Ammon's horn (tissue), 1 donor: ENCODE results near the gene TMEM120B.

ENCODE experiments used
- DNase-seq: peaks from one replicate; pipeline ENCODE4 v3.0.0-alpha.2; 2016; ENCODE audit warnings: low spot score

The TMEM120B gene

DNA sequence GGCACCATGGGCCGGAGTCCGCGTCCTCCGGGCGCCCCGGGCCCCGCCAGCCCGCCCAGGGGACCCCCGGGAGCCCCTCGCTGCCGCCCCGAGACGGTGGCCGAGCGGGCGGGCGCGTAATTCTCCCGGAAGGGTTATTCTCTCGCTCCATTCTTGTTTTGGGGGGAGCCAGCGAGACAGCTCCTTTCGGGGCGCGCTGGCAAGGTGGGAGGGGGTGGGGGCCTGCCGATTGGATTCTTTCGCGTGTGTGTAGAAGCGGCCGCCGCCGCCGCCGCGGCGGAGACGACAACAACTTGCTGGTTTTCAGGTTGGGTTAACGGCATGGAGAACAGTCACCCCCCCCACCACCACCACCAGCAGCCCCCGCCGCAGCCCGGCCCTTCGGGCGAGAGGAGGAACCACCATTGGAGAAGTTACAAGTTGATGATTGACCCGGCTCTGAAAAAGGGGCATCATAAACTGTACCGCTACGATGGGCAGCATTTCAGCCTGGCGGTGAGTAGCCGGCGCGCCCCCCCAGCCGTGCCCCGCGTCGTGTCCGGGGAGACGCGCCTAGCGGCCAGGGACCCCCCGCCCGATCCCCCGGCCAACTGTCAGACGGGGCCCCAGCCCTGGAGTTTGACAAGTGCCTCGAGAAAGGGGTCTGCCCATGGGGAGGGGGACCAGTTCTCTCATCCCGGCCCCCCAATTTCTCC is 92.0 kb downstream of the TMEM120B start:
- DNase-seq, result no peak

DNA sequence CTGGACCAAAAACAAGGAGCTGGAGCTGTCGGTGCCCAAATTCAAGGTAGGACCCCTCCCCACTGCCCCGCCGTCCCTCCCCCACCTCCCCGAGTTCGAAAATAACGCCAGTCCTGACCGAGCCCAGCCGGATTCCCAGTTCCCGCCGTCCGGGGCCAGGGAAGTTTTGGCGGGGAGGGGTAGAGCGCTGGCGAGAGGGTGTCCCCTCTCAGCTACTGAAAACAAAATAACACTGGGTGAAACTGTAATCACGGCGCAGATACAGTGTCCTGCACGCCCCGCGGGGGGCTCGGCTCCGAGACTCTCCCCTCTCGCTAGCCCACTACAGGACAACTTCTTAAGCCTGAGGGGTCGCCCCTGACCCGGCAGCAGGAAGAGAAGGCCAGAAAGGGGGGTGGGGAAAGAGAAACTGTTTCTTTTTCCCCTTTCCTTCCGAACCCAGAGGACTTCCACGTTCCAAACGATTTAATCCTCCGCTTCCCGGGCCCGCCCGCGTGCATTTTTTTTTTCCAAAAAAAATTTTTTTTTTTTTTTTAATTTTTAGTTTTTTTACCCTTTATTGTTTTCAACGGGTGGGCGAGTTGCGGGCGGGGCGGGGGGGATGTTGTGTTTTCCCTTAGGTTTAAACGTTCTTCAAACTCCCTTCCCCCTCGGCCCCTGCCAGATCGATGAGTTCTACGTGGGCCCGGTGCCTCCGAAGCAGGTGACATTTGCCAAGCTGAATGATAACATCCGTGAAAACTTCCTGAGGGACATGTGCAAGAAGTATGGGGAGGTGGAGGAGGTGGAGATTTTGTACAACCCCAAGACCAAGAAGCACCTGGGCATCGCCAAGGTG is 92.8 kb downstream of the TMEM120B start:
- DNase-seq, result no peak

GRCh38 chr12:121806009-121806545 is 93.5 kb downstream of the TMEM120B start:
- no peak for DNase-seq

- no peak for DNase-seq
These were observed 94.2 kb downstream of the TMEM120B start for GRCh38 chr12:121806546-121807423.

- no peak for DNase-seq
These were observed 95.2 kb downstream of the TMEM120B start for GRCh38 chr12:121807642-121808347.

GRCh38 chr12:121808623-121809022 is 96.1 kb downstream of the TMEM120B start:
- DNase-seq, result no peak

DNA sequence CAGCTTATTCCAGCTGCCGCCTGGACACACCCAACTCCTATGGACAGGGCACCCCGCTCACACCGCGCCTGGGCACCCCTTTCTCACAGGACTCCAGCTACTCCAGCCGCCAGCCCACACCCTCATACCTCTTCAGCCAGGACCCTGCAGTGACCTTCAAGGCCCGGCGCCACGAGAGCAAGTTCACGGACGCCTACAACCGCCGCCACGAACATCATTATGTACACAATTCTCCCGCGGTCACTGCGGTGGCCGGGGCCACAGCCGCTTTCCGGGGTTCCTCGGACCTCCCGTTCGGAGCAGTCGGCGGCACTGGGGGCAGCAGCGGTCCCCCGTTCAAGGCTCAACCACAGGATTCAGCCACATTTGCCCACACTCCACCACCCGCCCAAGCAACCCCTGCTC is 97.2 kb downstream of the TMEM120B start:
- DNase-seq, result no peak

GRCh38 chr12:121810234-121810817 is 97.8 kb downstream of the TMEM120B start:
- no peak for DNase-seq

GRCh38 chr12:121810833-121811433 is 98.4 kb downstream of the TMEM120B start:
- DNase-seq, result no peak

DNA sequence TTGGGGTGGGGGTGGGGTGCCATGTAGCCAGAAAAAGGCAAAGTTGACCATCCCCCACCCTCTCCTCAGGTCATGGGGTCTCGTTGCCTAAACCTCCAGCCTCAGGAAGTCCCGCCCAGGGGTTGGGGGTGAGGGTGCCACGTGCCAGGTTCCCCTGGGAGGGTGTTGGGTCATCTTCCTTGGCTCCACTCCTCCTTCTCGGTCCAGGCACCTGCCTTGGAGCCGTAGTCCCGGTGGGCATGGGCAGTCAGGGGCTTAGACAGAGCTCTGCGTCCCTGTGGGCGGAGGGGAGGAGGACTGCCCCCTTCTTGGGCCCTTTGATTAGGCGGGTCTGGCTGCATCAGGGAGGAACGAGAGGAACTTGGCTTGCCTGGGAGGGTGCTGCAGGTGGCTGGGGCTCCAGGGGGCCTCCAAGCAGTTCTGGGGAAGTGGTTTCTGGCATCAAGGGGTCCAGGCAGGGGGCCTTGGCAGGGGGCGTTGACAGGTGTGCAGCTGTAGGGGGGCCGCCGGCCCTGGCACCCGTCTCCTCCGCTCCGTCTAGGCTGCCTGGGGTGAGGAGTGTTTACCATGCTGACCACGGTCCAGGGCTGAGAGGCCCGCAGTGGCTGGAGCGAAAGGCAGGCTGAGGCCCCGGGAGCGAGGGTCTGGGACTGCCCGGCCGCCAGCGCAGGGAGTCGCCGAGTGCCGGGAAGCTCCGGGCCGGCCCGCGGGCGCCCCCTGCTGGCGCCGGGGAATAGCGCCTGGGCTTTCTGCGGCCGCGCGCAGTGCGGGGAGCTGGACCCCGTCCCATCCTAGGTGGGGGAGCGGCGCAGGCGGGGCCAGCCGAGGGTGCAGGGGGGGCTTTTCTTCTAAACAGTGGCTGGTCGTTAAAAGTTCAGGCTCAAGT is 99.1 kb downstream of the TMEM120B start:
- peak; percentile 58 for DNase-seq

- DNase-seq, result no peak
These were observed 99.8 kb downstream of the TMEM120B start for GRCh38 chr12:121812320-121812871.

DNA sequence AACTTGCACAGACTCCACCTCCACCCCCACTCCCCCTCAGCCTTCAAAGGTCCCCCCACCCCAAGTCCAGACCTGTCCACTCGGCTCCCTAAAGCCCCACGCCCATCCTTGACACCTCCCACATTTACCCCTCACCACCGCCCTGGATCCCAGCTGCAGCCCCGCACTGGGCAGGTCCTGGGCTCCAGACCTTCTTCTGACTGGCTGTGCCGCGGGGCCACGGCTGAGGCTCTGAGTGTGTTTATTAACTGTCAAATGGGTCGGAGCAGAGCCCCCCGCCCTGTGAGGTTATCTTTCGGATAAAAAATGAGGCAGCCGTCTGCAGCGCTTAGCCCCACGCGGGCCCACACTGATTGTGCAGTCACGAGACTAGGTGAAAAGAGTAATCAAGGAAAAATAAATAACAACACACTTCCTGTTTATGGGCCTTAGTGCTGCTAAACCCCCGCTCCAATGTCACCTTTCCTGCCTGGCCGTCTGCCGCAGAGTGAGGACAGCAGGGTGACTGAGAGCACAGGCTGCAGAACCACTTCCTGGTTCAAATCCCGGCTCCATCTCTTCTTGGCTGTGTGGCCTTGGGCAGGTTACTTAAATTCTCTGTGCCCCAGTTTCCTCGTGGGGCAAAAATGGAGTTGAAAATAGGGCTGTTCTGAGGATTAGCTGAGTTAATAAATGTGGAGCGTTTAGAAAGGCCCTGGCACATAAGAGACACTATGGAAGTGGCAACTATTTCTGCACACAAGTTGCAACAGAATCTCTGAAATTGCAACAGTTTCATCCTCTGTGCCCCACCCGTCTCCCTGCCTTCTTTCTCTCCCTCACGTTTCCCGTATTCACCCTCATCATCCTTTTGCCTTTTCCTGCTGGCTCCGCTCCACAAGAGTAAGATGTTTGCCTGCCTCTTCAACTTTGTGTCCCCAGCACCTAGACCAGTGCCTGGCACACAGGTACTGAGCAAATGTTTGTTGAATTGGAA is 100.7 kb downstream of the TMEM120B start:
- DNase-seq, result no peak

DNA sequence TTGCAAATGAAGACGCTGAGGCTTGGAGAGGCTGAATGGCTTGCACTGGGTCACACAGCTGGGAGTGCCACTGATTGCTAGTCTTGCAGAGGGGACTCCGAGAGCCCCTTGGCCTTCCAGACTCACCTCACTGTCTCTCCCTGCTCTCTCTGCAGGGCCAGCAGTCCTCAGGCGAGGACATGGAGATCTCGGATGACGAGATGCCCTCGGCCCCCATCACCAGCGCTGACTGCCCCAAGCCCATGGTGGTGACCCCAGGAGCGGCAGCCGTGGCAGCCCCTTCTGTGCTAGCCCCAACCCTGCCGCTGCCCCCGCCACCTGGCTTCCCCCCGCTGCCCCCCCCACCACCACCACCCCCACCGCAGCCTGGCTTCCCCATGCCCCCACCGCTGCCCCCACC is 101.4 kb downstream of the TMEM120B start:
- DNase-seq, result no peak

DNA sequence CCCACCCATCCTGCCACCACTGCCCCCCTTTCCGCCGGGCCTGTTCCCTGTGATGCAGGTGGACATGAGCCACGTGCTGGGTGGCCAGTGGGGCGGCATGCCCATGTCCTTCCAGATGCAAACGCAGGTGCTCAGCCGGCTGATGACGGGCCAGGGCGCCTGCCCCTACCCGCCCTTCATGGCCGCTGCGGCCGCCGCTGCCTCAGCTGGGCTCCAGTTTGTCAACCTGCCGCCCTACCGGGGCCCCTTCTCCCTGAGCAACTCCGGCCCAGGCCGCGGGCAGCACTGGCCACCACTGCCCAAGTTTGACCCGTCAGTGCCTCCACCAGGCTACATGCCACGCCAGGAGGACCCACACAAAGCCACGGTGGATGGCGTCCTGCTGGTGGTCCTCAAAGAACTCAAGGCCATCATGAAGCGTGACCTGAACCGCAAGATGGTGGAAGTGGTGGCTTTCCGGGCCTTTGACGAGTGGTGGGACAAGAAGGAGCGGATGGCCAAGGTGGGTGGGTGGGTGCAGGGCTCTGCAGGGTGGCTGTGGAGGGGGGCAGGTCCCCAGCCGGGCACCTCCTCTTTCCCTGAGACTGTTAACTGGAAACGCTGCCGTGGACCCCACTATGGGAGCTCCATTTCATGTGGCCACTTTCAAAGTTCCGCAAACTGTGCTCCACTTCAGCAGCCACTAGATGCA is 102.0 kb downstream of the TMEM120B start:
- no peak for DNase-seq

DNA sequence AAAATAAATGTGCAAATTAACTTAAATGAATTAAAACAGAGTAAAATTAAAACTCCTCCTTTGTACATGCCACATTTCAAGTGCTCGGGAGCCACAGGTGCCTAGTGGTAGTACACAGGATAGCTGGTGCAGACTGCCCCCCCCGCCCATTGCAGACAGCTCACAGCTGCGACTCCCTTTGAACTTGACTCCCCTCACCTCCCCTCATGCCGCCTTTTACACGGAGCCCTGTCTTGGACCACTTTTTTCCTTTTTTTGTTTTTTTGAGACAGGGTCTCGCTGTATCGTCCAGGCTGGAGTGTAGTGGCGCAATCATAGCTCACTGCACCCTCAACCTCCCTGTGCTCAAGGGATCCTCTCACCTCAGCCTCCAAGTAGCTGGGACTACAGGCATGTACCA is 102.7 kb downstream of the TMEM120B start:
- no peak for DNase-seq

- no peak for DNase-seq
These were observed 104.5 kb downstream of the TMEM120B start for GRCh38 chr12:121816925-121817647.

DNA sequence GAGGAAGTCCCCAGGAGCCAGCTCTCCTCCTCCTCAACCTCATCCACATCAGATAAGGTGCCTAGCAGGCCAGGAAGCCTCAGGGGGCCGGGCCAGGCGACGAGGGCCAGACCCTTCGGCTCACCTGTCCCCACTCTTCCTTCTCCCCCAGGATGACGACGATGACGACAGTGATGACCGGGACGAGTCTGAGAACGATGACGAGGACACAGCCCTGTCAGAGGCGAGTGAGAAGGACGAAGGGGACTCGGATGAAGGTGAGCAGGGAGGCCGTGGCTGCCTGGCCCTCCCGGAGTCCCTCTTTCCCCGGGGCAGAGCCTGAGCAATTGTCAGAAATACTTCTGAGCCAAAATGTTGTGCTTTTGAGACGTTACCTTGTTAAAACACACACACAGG is 105.1 kb downstream of the TMEM120B start:
- DNase-seq, result no peak
